ENCODE data around the gene RAPGEF4. TPM values are rescaled to one million over a fixed set of nuclear protein-coding genes. Genes with fewer than 3 reads are reported as not detected.

Gene RAPGEF4
- total and polyA plus RNA-seq, 2 of the 13 experiments (the other 11 are each of a cell fraction or from before 2014, with no cell fraction given): 0.78 to 0.91 TPM

GRCh38 chr2:172967036-172967982 is 231.7 kb downstream of the RAPGEF4 start (continued):
- TF ChIP-seq SOX13 (IDR thresholded peaks at IDR 0.05): no peak
- peak in 1 of 2 experiments; percentile 75; a peak in 2 of 4 replicates for TF ChIP-seq SOX13 (CRISPR knock-in tag; conservative IDR thresholded peaks at IDR 0.05 in 1 of 2, IDR thresholded peaks at IDR 0.05 in 1 of 2)
- no peak; the same call in 1 of the 2 replicates for TF ChIP-seq FOXK2 (IDR thresholded peaks at IDR 0.05)
- TF ChIP-seq ZNF3 (CRISPR knock-in tag; IDR thresholded peaks at IDR 0.05): no peak
- no peak for TF ChIP-seq ZNF17 (CRISPR knock-in tag; IDR thresholded peaks at IDR 0.05)
- TF ChIP-seq HHEX (CRISPR knock-in tag; IDR thresholded peaks at IDR 0.05): no peak
- TF ChIP-seq ARID3A (IDR thresholded peaks at IDR 0.05; ENCODE audit: low read depth, low read length): peak; percentile 68; the same call in 1 of the 2 replicates
- no peak for TF ChIP-seq RFXANK (CRISPR knock-in tag; IDR thresholded peaks at IDR 0.05)
- no peak; the same call in 1 of the 2 replicates for TF ChIP-seq TRAFD1 (CRISPR knock-in tag; IDR thresholded peaks at IDR 0.05; ENCODE audit: borderline replicate concordance)
- no peak for TF ChIP-seq PAF1 (CRISPR knock-in tag; IDR thresholded peaks at IDR 0.05)
- TF ChIP-seq ZNF574 (CRISPR knock-in tag; IDR thresholded peaks at IDR 0.05): peak; percentile 66; the same call in 1 of the 2 replicates
- peak; percentile 91 for TF ChIP-seq TBX2 (CRISPR knock-in tag; IDR thresholded peaks at IDR 0.05; ENCODE audit: borderline replicate concordance)
- TF ChIP-seq SALL2 (CRISPR knock-in tag; IDR thresholded peaks at IDR 0.05): no peak
- TF ChIP-seq MLLT10 (CRISPR knock-in tag; IDR thresholded peaks at IDR 0.05): no peak
- no peak for TF ChIP-seq IKZF4 (CRISPR knock-in tag; IDR thresholded peaks at IDR 0.05; ENCODE audit: borderline replicate concordance, low read depth, not compliant biosample characterization)
- no peak for TF ChIP-seq ZFP37 (CRISPR knock-in tag; IDR thresholded peaks at IDR 0.05; ENCODE audit: borderline replicate concordance)
- peak; percentile 64 for TF ChIP-seq ESRRA (CRISPR knock-in tag; IDR thresholded peaks at IDR 0.05; ENCODE audit: low read depth)
- no peak for TF ChIP-seq SMYD3 (CRISPR knock-in tag; IDR thresholded peaks at IDR 0.05)
- no peak for TF ChIP-seq REXO4 (CRISPR knock-in tag; IDR thresholded peaks at IDR 0.05; ENCODE audit: borderline replicate concordance)
- TF ChIP-seq KAT2B (IDR thresholded peaks at IDR 0.05; ENCODE audit: borderline replicate concordance, low read depth, low read length): no peak
- no peak for TF ChIP-seq GPN1 (CRISPR knock-in tag; IDR thresholded peaks at IDR 0.05; ENCODE audit: borderline replicate concordance)
- TF ChIP-seq SIN3B (IDR thresholded peaks at IDR 0.05; ENCODE audit: low read length): no peak
- no peak for TF ChIP-seq GABPA (IDR thresholded peaks at IDR 0.05; ENCODE audit: low read depth, low read length)
- no peak for TF ChIP-seq GABPA (CRISPR knock-in tag; IDR thresholded peaks at IDR 0.05; ENCODE audit: low read depth)

Data from HepG2 (cell line).